Vagina (tissue), 2 donors: ENCODE results near the gene HBQ1. TPM values are rescaled to one million over a fixed set of nuclear protein-coding genes. Genes with fewer than 3 reads are reported as not detected.

ENCODE experiments used
- DNase-seq, 2 donors: peaks; one replicate each; pipeline ENCODE4 v3.0.0-alpha.2; 2017; ENCODE audit errors: extremely low spot score in 2 of 2
- H3K27ac ChIP-seq: fragments of 200-600 bp; sonication (generic); one replicate; pipeline ENCODE4 v1.5.1; 2019
- H3K27me3 ChIP-seq: fragments of 200-600 bp; sonication (generic); one replicate; pipeline ENCODE4 v1.5.1; 2019
- H3K36me3 ChIP-seq, 2 donors: fragments of 200-600 bp; sonication (generic); one replicate each; pipeline ENCODE4 v1.5.1; 2017 to 2019
- H3K4me1 ChIP-seq: fragments of 200-600 bp; sonication (generic); one replicate; pipeline ENCODE4 v1.5.1; 2019
- H3K4me3 ChIP-seq, 2 donors: fragments of 200-600 bp; sonication (generic); 1 replicate in 1 of 2; 2 replicates in 1 of 2; pipeline ENCODE4 v1.5.1; 2016 to 2019
- H3K9me3 ChIP-seq: fragments of 200-600 bp; sonication (generic); one replicate; pipeline ENCODE4 v1.5.1; 2019
- POLR2A ChIP-seq, 2 donors: fragments of 450-650 bp; IDR thresholded peaks; one replicate each; pipeline ENCODE4 v1.6.1; 2017; ENCODE audit warnings: antibody characterized with exemption in 2 of 2, mild to moderate bottlenecking in 2 of 2, moderate library complexity in 2 of 2
- POLR2AphosphoS5 ChIP-seq, 2 donors: sonication (generic); formaldehyde crosslinking; IDR thresholded peaks; one replicate each; pipeline ENCODE4 v1.9.0; 2017; ENCODE audit warnings: antibody characterized with exemption in 2 of 2, mild to moderate bottlenecking in 2 of 2, low read depth in 1 of 2; ENCODE audit not compliant: insufficient read depth in 1 of 2
- intact Hi-C: fragments of 100-400 bp; cut with DNase I; formaldehyde crosslinking; loops from one replicate; pipeline ENCODE4 v1.15.1; 2023
- total RNA-seq: library from RNA; depleted of rRNA; stranded (reverse); fragments of >200 nt; gene quantifications from one replicate; pipeline ENCODE4 v1.2.3, GENCODE V29; 2016
- TF ChIP-seq, protein P1 (sequence below), 3 experiments: fragments of 450-650 bp in 2 of 3; fragments of 200-600 bp in 1 of 3; sonication (generic) in 1 of 3; IDR thresholded peaks; one replicate each; pipeline ENCODE4 v1.5.1; 2017 to 2019; ENCODE audit warnings: antibody characterized with exemption in 3 of 3, mild to moderate bottlenecking in 2 of 3, moderate library complexity in 2 of 3

Gene HBQ1
- total RNA-seq, 1 donor from 2014 or later = not detected

DNA sequence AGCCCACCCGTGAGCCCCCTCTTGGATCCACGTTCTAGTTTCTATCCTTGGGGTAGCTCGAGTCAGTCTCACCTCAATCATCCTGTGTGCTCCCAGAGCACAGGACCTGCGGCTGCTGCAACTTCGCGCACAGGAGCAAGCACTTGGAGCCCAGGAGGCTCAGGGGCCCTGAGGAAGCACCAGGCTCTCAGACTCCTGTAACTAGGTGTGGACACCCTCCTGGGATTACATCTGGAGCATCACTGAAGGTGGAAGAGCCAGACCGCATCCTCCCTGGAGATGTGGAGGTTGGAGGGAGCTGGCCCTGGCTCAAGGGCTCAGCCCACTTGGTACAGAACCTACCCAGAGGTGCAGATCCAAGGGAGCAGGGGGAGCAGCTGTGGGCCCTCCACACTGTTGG is 2.7 kb downstream of the HBQ1 start:
- Histone ChIP-seq H3K27me3 (peaks cover 3% of the 10 kb centered on the region), H3K4me3 (no peak overlapping the region), H3K4me1 (peaks cover 24% of the 10 kb centered on the region), H3K9me3 (no peaks in the 10 kb centered on the region), H3K27ac (no peak overlapping the region), H3K36me3 (peaks cover 0 to 10% of the 10 kb centered on the region in 2 donors)
- DNase-seq = no peak
- intact Hi-C loops = loop anchor here (5.0 kb wide), 1 partner anchor 76 kb away; no protein-coding TSS in a partner anchor
- TF ChIP-seq, protein P1, sequence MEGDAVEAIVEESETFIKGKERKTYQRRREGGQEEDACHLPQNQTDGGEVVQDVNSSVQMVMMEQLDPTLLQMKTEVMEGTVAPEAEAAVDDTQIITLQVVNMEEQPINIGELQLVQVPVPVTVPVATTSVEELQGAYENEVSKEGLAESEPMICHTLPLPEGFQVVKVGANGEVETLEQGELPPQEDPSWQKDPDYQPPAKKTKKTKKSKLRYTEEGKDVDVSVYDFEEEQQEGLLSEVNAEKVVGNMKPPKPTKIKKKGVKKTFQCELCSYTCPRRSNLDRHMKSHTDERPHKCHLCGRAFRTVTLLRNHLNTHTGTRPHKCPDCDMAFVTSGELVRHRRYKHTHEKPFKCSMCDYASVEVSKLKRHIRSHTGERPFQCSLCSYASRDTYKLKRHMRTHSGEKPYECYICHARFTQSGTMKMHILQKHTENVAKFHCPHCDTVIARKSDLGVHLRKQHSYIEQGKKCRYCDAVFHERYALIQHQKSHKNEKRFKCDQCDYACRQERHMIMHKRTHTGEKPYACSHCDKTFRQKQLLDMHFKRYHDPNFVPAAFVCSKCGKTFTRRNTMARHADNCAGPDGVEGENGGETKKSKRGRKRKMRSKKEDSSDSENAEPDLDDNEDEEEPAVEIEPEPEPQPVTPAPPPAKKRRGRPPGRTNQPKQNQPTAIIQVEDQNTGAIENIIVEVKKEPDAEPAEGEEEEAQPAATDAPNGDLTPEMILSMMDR (IDR thresholded peaks at IDR 0.05) = no peak
- no peak for TF ChIP-seq POLR2A (IDR thresholded peaks at IDR 0.05)
- no peak for TF ChIP-seq POLR2AphosphoS5 (IDR thresholded peaks at IDR 0.05; ENCODE audit: insufficient read depth in 1 of 2, low read depth in 1 of 2)

DNA sequence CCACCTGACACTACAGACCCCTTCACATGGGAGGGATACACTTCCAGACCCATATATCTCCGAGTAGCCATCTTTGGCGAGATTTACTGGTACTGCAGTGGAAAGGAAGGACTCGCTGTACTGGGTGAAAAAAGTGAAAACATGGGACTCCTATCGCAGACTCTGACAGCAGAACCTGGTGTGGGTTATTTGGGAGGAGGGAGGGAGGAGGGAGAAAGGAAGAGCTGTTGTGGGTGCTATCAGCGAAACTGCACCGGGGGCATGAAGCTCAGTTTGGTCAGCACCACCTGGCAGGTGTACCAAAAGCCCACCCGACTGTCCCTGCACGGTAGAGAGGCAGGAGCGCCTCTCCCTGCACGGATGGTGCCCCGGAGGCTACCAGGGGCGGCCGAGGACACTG is 5.0 kb downstream of the HBQ1 start:
- no peak for DNase-seq
- no peak overlapping the region for H3K4me3 ChIP-seq
- peaks cover 17% of the 10 kb centered on the region for H3K4me1 ChIP-seq
- TF ChIP-seq POLR2AphosphoS5 (IDR thresholded peaks at IDR 0.05; ENCODE audit: insufficient read depth in 1 of 2, low read depth in 1 of 2) = no peak
- TF ChIP-seq, protein P1 (IDR thresholded peaks at IDR 0.05) = no peak
- TF ChIP-seq POLR2A (IDR thresholded peaks at IDR 0.05) = no peak
- H3K27ac ChIP-seq = no peak overlapping the region
- intact Hi-C loops = no loop called here
- no peaks in the 10 kb centered on the region for H3K9me3 ChIP-seq
- no peaks in the 10 kb centered on the region for H3K27me3 ChIP-seq
- peaks cover 0 to 31% of the 10 kb centered on the region in 2 donors for H3K36me3 ChIP-seq

DNA sequence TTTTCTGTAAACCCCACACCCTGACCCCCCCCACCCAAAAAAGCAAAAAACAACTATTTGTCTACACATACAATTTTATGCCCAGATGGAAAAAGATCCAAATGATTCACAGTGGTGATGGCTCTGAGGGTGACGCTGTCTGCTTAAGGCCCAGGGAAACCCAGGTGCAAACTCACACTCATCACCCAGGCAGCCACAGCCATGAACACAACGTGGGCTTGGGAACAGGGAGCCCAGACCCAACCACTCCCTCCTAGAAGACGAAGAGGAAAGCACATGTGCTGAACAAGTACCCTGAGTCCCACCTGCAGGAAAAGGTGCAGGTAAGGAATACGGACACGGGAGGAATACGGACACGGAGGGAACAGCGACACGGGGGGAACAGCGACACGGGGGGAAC is 5.4 kb downstream of the HBQ1 start:
- no peak for DNase-seq

DNA sequence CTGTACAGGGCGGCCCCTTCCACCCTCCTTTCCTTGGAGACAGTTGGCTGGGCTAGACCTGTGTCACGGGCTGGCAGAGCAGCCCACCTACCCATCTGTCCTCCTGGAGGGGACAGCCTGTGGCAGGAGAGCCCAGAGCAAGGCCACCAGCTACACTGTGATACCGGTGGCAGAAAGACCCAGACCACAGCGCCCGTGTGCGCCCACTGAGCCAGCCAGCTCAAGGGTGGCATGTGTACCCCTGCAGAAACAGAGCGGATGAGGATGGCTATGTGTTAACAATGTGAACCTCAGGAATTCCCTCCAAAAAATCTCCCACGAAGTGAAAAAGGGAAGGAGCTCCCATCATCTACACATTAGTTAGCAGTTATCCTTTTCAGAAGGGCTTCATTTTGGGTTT is 7.1 kb downstream of the HBQ1 start:
- H3K9me3 ChIP-seq = no peaks in the 10 kb centered on the region
- no peak for TF ChIP-seq POLR2A (IDR thresholded peaks at IDR 0.05)
- TF ChIP-seq, protein P1 (IDR thresholded peaks at IDR 0.05) = no peak
- TF ChIP-seq POLR2AphosphoS5 (IDR thresholded peaks at IDR 0.05; ENCODE audit: insufficient read depth in 1 of 2, low read depth in 1 of 2) = no peak
- no peak for DNase-seq
- no peaks in the 10 kb centered on the region for H3K27me3 ChIP-seq
- H3K4me1 ChIP-seq = no peaks in the 10 kb centered on the region
- intact Hi-C loops = no loop called here
- H3K4me3 ChIP-seq = no peak overlapping the region
- H3K27ac ChIP-seq = no peak overlapping the region
- peaks cover 0 to 52% of the 10 kb centered on the region in 2 donors for H3K36me3 ChIP-seq

More for the DNA sequence above, 5.4 kb downstream of the HBQ1 start:
- H3K27me3 ChIP-seq = no peaks in the 10 kb centered on the region
- no peaks in the 10 kb centered on the region for H3K9me3 ChIP-seq
- intact Hi-C loops = no loop called here
- no peak overlapping the region for H3K27ac ChIP-seq
- H3K4me3 ChIP-seq = no peak overlapping the region
- H3K36me3 ChIP-seq = peaks cover 0 to 36% of the 10 kb centered on the region in 2 donors
- TF ChIP-seq POLR2A (IDR thresholded peaks at IDR 0.05) = no peak
- TF ChIP-seq, protein P1 (IDR thresholded peaks at IDR 0.05) = no peak
- TF ChIP-seq POLR2AphosphoS5 (IDR thresholded peaks at IDR 0.05; ENCODE audit: insufficient read depth in 1 of 2, low read depth in 1 of 2) = no peak
- H3K4me1 ChIP-seq = peaks cover 13% of the 10 kb centered on the region

DNA sequence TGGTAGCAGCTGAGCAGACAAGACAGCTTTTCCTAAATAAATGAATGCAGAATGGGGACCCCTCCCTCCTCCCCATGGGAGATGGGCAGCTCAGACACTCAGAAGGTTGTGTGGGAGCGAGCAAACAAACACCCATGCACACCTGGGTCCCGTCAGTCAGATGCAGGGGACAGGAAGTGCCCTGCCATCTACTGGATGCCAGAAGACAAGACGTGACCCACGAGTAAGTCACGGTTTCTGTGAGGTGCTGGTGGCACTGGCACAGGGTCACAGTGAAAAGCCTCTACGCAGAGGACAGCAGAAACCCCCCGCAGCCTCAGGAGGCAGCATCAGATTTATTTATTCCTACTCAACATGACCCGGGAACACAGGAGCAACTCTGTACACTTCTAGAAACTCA is 8.4 kb downstream of the HBQ1 start:
- no peaks in the 10 kb centered on the region for H3K9me3 ChIP-seq
- TF ChIP-seq POLR2AphosphoS5 (IDR thresholded peaks at IDR 0.05; ENCODE audit: insufficient read depth in 1 of 2, low read depth in 1 of 2) = no peak
- TF ChIP-seq, protein P1 (IDR thresholded peaks at IDR 0.05) = no peak
- TF ChIP-seq POLR2A (IDR thresholded peaks at IDR 0.05) = no peak
- DNase-seq = no peak
- peaks cover 0 to 65% of the 10 kb centered on the region in 2 donors for H3K36me3 ChIP-seq
- no peak overlapping the region for H3K27ac ChIP-seq
- no peak overlapping the region for H3K4me3 ChIP-seq
- H3K4me1 ChIP-seq = no peaks in the 10 kb centered on the region
- no peaks in the 10 kb centered on the region for H3K27me3 ChIP-seq
- intact Hi-C loops = no loop called here
